K562 (cell line): ENCODE measurements around the gene EXOC6. TPM values are rescaled to one million over a fixed set of nuclear protein-coding genes. Genes with fewer than 3 reads are reported as not detected.

Source experiments
- DIDO1 ChIP-seq: fragments of 450-650 bp; IDR thresholded peaks from 2 replicates; pipeline ENCODE4 v1.6.1; 2016; ENCODE audit warnings: low read depth, missing biosample characterization, missing genetic modification characterization
- DMBX1 ChIP-seq: fragments of 250-450 bp; sonication (Bioruptor Pico); IDR thresholded peaks from 2 replicates; pipeline ENCODE4 v1.8.0; 2022; ENCODE audit warnings: inconsistent platforms, mild to moderate bottlenecking, moderate library complexity, borderline replicate concordance
- HES1 ChIP-seq: fragments of 450-650 bp; IDR thresholded peaks from 2 replicates; pipeline ENCODE4 v1.6.1; 2016; ENCODE audit warnings: low read depth, mild to moderate bottlenecking, moderate library complexity
- JUN ChIP-seq, 2 experiments: sonication (generic) in 1 of 2; formaldehyde crosslinking in 1 of 2; IDR thresholded peaks; 2 replicates each; pipeline versions ENCODE4 v1.6.1 to v1.8.0; 2012 to 2022; ENCODE audit warnings: borderline replicate concordance in 2 of 2, mild to moderate bottlenecking in 2 of 2, improper control_type of control experiment in 1 of 2, low read depth in 1 of 2, low read length in 1 of 2, missing genetic modification reagents in 1 of 2
- KLF1 ChIP-seq: fragments of 450-650 bp; IDR thresholded peaks from 2 replicates; pipeline ENCODE4 v1.6.1; 2016; ENCODE audit warnings: missing genetic modification characterization, missing compliant biosample characterization
- MLX ChIP-seq, 2 experiments: fragments of 450-650 bp in 1 of 2; sonication (generic) in 1 of 2; formaldehyde crosslinking; conservative IDR thresholded peaks; 2 replicates each; pipeline versions ENCODE4 v1.4.0 to v1.8.1; 2020 to 2022; ENCODE audit warnings: mild to moderate bottlenecking in 1 of 2, missing genetic modification reagents in 1 of 2
- NCOR1 ChIP-seq: fragments of 450-650 bp; IDR thresholded peaks from 2 replicates; pipeline ENCODE4 v1.6.1; 2016; ENCODE audit warnings: mild to moderate bottlenecking, moderate library complexity
- NR0B1 ChIP-seq: fragments of 450-650 bp; IDR thresholded peaks from one replicate; pipeline ENCODE4 v1.6.1; 2018; ENCODE audit warnings: mild to moderate bottlenecking, moderate library complexity; ENCODE audit not compliant: partially characterized antibody
- NR3C1 ChIP-seq: sonication (generic); formaldehyde crosslinking; IDR thresholded peaks from 2 replicates; pipeline ENCODE4 v1.8.1; 2022; ENCODE audit warnings: missing genetic modification reagents
- PHB2 ChIP-seq: fragments of 450-650 bp; IDR thresholded peaks from 2 replicates; pipeline ENCODE4 v1.6.1; 2017; ENCODE audit warnings: low read depth
- PML ChIP-seq: IDR thresholded peaks from 2 replicates; pipeline ENCODE4 v1.6.1; 2012; ENCODE audit warnings: low read length, inconsistent platforms
- POLR3G ChIP-seq: IDR thresholded peaks from 2 replicates; pipeline ENCODE4 v1.6.1; 2011; ENCODE audit not compliant: insufficient read length, insufficient replicate concordance; ENCODE audit errors: extremely low read depth
- RAD51 ChIP-seq: fragments of 450-650 bp; IDR thresholded peaks from 2 replicates; pipeline ENCODE4 v1.7.1; 2016; ENCODE audit warnings: low read depth, mild to moderate bottlenecking, borderline replicate concordance
- SAFB ChIP-seq: fragments of 200-400 bp; formaldehyde crosslinking; IDR thresholded peaks from 2 replicates; pipeline ENCODE4 v1.6.1; 2017; ENCODE audit warnings: low read depth, low read length, borderline replicate concordance
- SETDB1 ChIP-seq: IDR thresholded peaks from one replicate; pipeline ENCODE4 v1.6.1; 2012; ENCODE audit warnings: low read length, control low read depth, inconsistent platforms
- SPI1 ChIP-seq: IDR thresholded peaks from 2 replicates; pipeline ENCODE4 v1.6.1; 2011; ENCODE audit warnings: low read depth, low read length, control low read depth, borderline replicate concordance
- SRF ChIP-seq, 2 experiments: fragments of 250-450, 450-650 bp in 1 of 2; sonication (Bioruptor Pico) in 1 of 2; sonication (generic) in 1 of 2; formaldehyde crosslinking; IDR thresholded peaks; 2 replicates each; pipeline versions ENCODE4 v1.5.0 to v1.5.1; 2020 to 2022; ENCODE audit warnings: mild to moderate bottlenecking in 1 of 2, missing genetic modification reagents in 1 of 2
- TAF7 ChIP-seq: fragments of 450-650 bp; IDR thresholded peaks from 2 replicates; pipeline ENCODE4 v1.6.1; 2016; ENCODE audit warnings: missing genetic modification characterization, missing compliant biosample characterization
- TEAD4 ChIP-seq, 2 experiments: sonication (generic) in 1 of 2; formaldehyde crosslinking in 1 of 2; IDR thresholded peaks; 2 replicates each; pipeline versions ENCODE4 v1.6.1 to v1.8.0; 2012 to 2022; ENCODE audit warnings: borderline replicate concordance in 1 of 2, inconsistent platforms in 1 of 2, low read length in 1 of 2, mild to moderate bottlenecking in 1 of 2, missing genetic modification reagents in 1 of 2
- ZBTB26 ChIP-seq: fragments of 450-650 bp; formaldehyde crosslinking; IDR thresholded peaks from 2 replicates; pipeline ENCODE4 v1.4.0; 2022; ENCODE audit warnings: missing genetic modification characterization
- ZFPM2 ChIP-seq: fragments of 250-450 bp; sonication (Bioruptor Pico); IDR thresholded peaks from 2 replicates; pipeline ENCODE4 v1.5.1; 2022; ENCODE audit warnings: mild to moderate bottlenecking
- ZNF717 ChIP-seq: fragments of 250-450 bp; sonication (Bioruptor Pico); IDR thresholded peaks from 2 replicates; pipeline ENCODE4 v1.5.0; 2021
- polyA plus RNA-seq, 8 experiments: library from polyadenylated mRNA; depleted of rRNA in 4 of 8; stranded (reverse) in 5 of 8; unstranded in 3 of 8; fragments of >200 nt; fragmentation: Nextera tagmentation in 2 of 8; fragmentation: Illumina TruSeq in 1 of 8; extraction: Ambion mirVana in 2 of 8; extraction: Trizol in 1 of 8; gene quantifications; 2 replicates each; pipeline versions ENCODE4 v1.2.1 to v1.2.3, GENCODE V29; 2011 to 2014; ENCODE audit warnings: inconsistent platforms in 1 of 8, missing spikeins in 1 of 8
- total RNA-seq, 7 experiments: library from RNA; depleted of rRNA in 6 of 7; stranded (reverse); fragments of >200 nt in 6 of 7; fragmentation: Illumina TruSeq in 2 of 7; extraction: Trizol in 2 of 7; gene quantifications; 2 replicates each; pipeline versions ENCODE4 v1.2.1 to v1.2.3, GENCODE V29; 2011 to 2021; ENCODE audit warnings: low replicate concordance in 1 of 7

Gene EXOC6
- total and polyA plus RNA-seq, 9 of the 15 experiments (the other 6 are each of a cell fraction or from before 2014, with no cell fraction given), result 13.9 to 42.8 (median 24.9) TPM

GRCh38 chr10:92822060-92822634 is 26.2 kb upstream of the EXOC6 start (continued):
- no peak for TF ChIP-seq NR0B1
- no peak for TF ChIP-seq POLR3G
- TF ChIP-seq KLF1 (tag), result no peak
- no peak for TF ChIP-seq PML
- TF ChIP-seq SETDB1, result no peak
- peak; percentile 60; the same call in 1 of the 2 replicates for TF ChIP-seq SPI1
- TF ChIP-seq DMBX1 (CRISPR knock-in tag), result no peak
- TF ChIP-seq HES1, result no peak
- TF ChIP-seq TEAD4 (IDR thresholded peaks at IDR 0.05; ENCODE audit: low read length), result no peak
- TF ChIP-seq TEAD4 (CRISPR knock-in tag; IDR thresholded peaks at IDR 0.05; ENCODE audit: borderline replicate concordance), result no peak
- no peak; the same call in 1 of the 2 replicates for TF ChIP-seq JUN (IDR thresholded peaks at IDR 0.05; ENCODE audit: borderline replicate concordance, low read depth, low read length)
- no peak for TF ChIP-seq JUN (CRISPR knock-in tag; IDR thresholded peaks at IDR 0.05; ENCODE audit: borderline replicate concordance)
- TF ChIP-seq ZBTB26 (CRISPR knock-in tag), result no peak
- no peak for TF ChIP-seq ZFPM2 (CRISPR knock-in tag)
- TF ChIP-seq ZNF717 (CRISPR knock-in tag), result no peak
- TF ChIP-seq NCOR1, result peak; percentile 32
- TF ChIP-seq SRF (CRISPR knock-in tag; IDR thresholded peaks at IDR 0.05), result no peak
- TF ChIP-seq NR3C1 (CRISPR knock-in tag), result no peak
- no peak for TF ChIP-seq MLX (CRISPR knock-in tag; conservative IDR thresholded peaks at IDR 0.05)
- no peak for TF ChIP-seq SAFB
- TF ChIP-seq RAD51, result no peak
- no peak for TF ChIP-seq TAF7 (tag)
- no peak for TF ChIP-seq PHB2
- TF ChIP-seq DIDO1, result no peak
